GM12873 (cell line): Measurements from ENCODE around the gene TMEM231.

Source experiments
- TF ChIP-seq, protein P1 (sequence below): IDR thresholded peaks from 2 replicates; pipeline ENCODE4 v1.5.1; 2012; ENCODE audit warnings: low read depth, mild to moderate bottlenecking, moderate library complexity, low read length, control low read depth; ENCODE audit not compliant: insufficient read depth; ENCODE audit errors: missing control alignments

The TMEM231 gene

DNA sequence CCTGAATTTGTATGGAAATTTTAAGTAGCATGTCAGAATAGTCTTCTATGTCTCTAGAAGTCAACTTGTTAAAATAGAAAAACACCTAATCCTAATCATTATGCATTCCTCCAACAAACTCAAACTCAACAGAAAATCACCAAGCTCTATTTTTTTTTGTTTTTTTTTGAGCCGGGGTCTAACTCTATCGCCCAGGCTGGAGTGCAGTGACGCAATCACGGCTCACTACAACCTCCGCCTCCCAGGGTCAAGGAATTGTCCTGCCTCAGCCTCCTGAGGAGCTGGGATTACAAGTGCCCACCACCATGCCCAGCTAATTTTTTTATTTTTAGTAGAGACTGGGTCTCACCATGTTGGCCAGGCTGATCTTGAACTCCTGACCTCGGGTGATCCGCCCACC, 9.8 kb downstream of the TMEM231 start:
- TF ChIP-seq, protein P1, sequence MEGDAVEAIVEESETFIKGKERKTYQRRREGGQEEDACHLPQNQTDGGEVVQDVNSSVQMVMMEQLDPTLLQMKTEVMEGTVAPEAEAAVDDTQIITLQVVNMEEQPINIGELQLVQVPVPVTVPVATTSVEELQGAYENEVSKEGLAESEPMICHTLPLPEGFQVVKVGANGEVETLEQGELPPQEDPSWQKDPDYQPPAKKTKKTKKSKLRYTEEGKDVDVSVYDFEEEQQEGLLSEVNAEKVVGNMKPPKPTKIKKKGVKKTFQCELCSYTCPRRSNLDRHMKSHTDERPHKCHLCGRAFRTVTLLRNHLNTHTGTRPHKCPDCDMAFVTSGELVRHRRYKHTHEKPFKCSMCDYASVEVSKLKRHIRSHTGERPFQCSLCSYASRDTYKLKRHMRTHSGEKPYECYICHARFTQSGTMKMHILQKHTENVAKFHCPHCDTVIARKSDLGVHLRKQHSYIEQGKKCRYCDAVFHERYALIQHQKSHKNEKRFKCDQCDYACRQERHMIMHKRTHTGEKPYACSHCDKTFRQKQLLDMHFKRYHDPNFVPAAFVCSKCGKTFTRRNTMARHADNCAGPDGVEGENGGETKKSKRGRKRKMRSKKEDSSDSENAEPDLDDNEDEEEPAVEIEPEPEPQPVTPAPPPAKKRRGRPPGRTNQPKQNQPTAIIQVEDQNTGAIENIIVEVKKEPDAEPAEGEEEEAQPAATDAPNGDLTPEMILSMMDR: no peak

DNA sequence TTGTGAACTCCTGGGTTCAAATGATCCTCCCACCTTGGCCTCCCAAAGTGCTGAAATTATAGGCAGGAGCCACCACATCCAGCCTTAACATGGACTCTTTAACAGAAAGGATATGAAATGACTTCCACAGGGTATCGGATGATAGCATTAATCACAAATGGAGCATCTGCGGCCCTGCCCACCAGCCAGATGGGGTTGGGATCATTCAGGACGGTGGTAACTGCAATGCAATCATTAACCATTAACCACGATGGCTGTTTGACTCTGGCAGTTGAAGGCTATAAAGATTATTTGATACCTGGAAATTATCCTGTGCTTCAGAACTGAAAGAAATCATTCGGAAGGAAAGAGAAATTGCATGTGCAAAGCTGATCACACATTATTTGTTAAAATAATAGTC, 14.8 kb downstream of the TMEM231 start:
- TF ChIP-seq, protein P1: no peak

DNA sequence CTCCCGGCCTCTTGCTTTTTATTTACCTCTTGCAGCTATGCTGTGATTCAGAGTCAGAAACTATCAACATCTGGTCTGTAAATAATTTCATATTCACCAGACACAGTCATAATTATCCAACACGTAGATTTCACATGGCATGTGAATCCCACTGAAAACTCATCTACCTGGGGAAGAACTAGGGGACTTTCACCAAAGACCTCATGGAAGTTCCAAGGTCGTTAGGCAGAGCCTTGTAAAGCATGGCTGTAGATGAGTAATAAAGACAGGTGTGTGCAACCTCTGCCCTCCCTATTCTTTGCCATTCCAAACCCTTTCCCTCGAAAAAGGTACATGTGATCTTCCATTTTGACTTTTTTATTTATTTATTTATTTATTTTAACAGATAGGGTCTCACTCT, 18.3 kb downstream of the TMEM231 start:
- TF ChIP-seq, protein P1: no peak

DNA sequence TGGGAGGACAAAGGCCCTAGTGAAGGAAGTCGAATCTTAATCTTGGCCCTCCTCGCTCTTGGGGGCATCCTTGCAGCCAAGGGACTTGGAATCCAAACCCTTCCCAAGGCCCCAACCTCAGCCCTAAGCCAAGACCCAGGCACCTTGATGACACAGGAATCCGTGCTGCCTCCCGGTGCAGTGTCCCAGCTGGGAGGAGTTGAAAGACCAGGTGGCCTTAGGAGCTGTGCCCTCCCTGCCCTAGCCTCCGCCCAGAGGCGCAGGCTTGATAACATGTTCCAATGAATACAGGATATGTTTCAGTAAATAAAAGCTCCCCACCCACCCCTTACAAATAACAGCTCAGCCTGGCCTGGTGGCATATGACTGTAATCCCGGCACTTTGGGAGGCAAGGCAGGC, 20.2 kb downstream of the TMEM231 start, which contains the start of gene CHST5:
CHST5 (minus strand) TSS at position 208 of the 400 bp plus-strand sequence. CDS start 5,724 bp downstream, outside the sequence.
- TF ChIP-seq, protein P1: no peak

DNA sequence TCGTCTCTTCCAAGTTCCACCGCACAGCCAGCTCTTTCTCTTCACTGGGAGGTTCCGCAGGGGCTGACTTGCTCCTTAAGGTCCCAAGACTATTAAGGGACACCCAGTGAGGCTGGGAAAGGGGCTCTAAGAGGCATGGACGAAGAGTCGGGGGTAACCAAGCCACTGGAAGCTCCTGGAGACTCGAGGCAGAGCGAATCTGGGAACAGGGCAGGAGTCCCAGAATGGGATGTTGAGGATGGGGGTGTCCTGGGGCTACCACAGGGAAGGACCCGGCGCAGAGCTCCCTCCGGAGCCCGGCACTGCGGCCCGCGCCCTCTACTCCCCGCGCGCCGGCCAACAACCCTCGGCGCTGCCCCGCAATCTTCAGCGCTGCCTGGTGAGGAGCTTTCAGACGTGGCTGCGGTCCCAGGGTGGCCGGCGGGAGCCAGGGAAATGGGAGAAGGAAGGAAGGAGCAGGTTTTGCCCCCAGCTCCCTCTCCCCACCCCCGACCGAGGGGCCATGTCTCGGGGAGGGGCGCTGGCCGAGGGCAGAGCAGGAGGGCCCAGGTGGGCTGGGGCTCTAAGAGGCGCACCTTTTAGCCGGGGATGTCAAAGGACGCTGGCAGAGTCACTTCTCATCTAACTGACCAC, 20.7 kb downstream of the TMEM231 start:
- TF ChIP-seq, protein P1: no peak

DNA sequence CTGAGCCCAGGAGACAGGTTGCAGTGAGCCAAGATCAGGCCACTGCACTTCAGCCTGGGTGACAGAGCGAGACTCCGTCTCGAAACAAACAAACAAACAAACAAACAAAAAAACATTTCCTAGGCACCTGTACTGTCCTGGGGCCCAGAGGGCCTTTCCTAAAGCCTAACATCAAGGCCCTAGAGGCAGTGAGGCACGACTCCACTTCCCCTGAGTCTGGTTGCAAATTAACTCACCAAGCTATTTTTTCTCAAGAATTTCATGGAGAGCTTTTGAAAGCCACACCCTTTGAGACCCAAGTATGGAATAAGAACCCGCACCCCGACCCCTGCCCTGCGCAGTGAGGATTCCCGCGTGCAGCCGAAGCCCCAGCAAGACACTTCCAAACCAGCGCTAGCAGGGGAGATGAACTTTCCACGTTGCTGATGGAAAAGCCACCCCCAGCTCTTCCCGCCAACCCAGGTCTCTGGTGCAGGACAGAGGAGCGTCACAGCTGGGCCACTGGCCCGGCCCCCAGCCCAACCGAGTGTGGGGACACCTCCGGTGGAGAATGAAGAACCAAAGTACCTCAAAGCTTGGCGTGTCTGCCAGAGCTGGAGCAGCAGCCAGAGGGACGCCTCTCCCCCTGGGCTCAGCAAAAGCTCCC, 21.4 kb downstream of the TMEM231 start:
- TF ChIP-seq, protein P1: no peak

DNA sequence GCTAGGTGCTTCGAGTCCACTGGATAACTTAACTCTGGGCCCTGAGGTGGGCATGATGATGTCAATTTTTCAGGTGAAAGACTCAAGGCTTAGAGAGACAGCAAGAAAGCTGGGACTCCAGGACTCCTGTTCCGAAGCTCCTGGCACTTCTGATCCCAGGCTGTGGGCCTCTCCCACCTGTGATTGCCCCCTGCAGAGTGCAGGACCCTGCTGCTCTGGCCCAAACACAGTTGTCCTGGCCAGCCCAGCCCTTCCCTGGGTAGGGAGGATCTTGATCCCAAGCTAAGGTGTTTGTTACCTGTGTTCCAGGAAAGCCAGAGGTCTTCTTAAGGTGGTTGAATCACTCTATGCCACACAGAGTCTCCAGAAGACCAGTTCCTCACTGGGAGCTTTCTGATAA, 23.3 kb downstream of the TMEM231 start:
- TF ChIP-seq, protein P1: no peak
